MCF 10A (cell line): ENCODE measurements around the gene HIF1A. TPM values are rescaled to one million over a fixed set of nuclear protein-coding genes. Genes with fewer than 3 reads are reported as not detected.

Experiments used
- Bru-seq: library from RNA; stranded (reverse); fragments of 400-500 nt; gene quantifications from one replicate; lab custom pipeline; 2021; lab: Mats Ljungman, UMichigan
- BruChase-seq, 2 experiments: library from RNA; stranded (reverse); fragments of 400-500 nt; gene quantifications; one replicate each; lab custom pipeline; 2021; lab: Mats Ljungman, UMichigan
- BruUV-seq: library from RNA; stranded (reverse); fragments of 400-500 nt; replicated peaks from 2 replicates; lab custom pipeline; 2021; lab: Mats Ljungman, UMichigan
- CTCF ChIA-PET: fragments of 300-600 bp; sonication (Branson Sonifier 250); formaldehyde crosslinking; extraction: SDS; loops from one replicate; lab custom pipeline; 2021; ENCODE audit warnings: antibody characterized with exemption, inconsistent platforms; lab: Yijun Ruan, JAX
- POLR2A ChIA-PET: fragments of 300-600, 350-650 bp; sonication (Branson Sonifier 250); formaldehyde crosslinking; extraction: SDS; loops from one replicate; lab custom pipeline; 2020; ENCODE audit warnings: antibody characterized with exemption, inconsistent platforms; lab: Yijun Ruan, JAX
- DNase-seq: peaks from one replicate; pipeline ENCODE4 v3.0.0-alpha.2; 2018; ENCODE audit not compliant: unreplicated experiment
- H3K27ac Mint-ChIP-seq: one replicate; pipeline ENCODE4 v1.8.0; 2022; ENCODE audit warnings: mild to moderate bottlenecking, low read depth, mixed read lengths; ENCODE audit not compliant: unreplicated experiment
- H3K27me3 Mint-ChIP-seq: one replicate; pipeline ENCODE4 v1.8.0; 2022; ENCODE audit warnings: mixed read lengths; ENCODE audit not compliant: insufficient read depth, unreplicated experiment
- H3K36me3 Mint-ChIP-seq: one replicate; pipeline ENCODE4 v1.8.0; 2022; ENCODE audit warnings: mild to moderate bottlenecking, moderate library complexity, mixed read lengths; ENCODE audit not compliant: insufficient read depth, unreplicated experiment
- H3K4me1 Mint-ChIP-seq: one replicate; pipeline ENCODE4 v1.8.0; 2022; ENCODE audit warnings: mixed read lengths; ENCODE audit not compliant: insufficient read depth, unreplicated experiment
- H3K4me3 Mint-ChIP-seq: one replicate; pipeline ENCODE4 v1.8.0; 2022; ENCODE audit warnings: mild to moderate bottlenecking, moderate library complexity, mixed read lengths; ENCODE audit not compliant: unreplicated experiment
- H3K9me3 Mint-ChIP-seq: one replicate; pipeline ENCODE4 v1.8.0; 2022; ENCODE audit warnings: mixed read lengths; ENCODE audit not compliant: unreplicated experiment
- intact Hi-C: fragments of 100-400 bp; cut with micrococcal nuclease; formaldehyde crosslinking; loops from 2 replicates; pipeline ENCODE4 v1.14.1; 2022
- long read RNA-seq: library from polyadenylated mRNA; stranded (forward); transcript quantifications from one replicate; pipeline ENCODE4 v2.0.0, GENCODE V29; 2022
- total RNA-seq: library from RNA; stranded (reverse); gene quantifications from 2 replicates; pipeline ENCODE4 v1.2.3, GENCODE V29; 2022
- TF ChIP-seq, protein P1 (sequence below): fragments of 200-600 bp; IDR thresholded peaks from one replicate; pipeline ENCODE4 v1.8.0; 2022; ENCODE audit warnings: antibody characterized with exemption, mild to moderate bottlenecking; ENCODE audit not compliant: unreplicated experiment

HIF1A gene
- total RNA-seq (193 and 202 TPM in 2 replicates), Bru-seq, nascent RNA (percentile 97 among the genes with signal in this experiment), BruChase-seq, experiment 1, labeled RNA remaining after a 6-hour chase (percentile 98 among the genes with signal in this experiment), BruChase-seq, experiment 2, labeled RNA remaining after a 2-hour chase (percentile 96 among the genes with signal in this experiment)
- long read RNA-seq, transcript HIF1A-202 (15 exons, 3,919 nt): major isoform, 355 of 517 reads
- long read RNA-seq, transcript HIF1A-201 (14 exons, 3,555 nt): minor isoform, 7 of 517 reads
- long read RNA-seq, transcript HIF1A-203 (15 exons, 3,922 nt): minor isoform, 99 of 517 reads
- long read RNA-seq, partial matches to known transcripts: 18 of 517 reads
- long read RNA-seq, other reads (novel, unspliced or antisense): 37 of 517 reads

DNA sequence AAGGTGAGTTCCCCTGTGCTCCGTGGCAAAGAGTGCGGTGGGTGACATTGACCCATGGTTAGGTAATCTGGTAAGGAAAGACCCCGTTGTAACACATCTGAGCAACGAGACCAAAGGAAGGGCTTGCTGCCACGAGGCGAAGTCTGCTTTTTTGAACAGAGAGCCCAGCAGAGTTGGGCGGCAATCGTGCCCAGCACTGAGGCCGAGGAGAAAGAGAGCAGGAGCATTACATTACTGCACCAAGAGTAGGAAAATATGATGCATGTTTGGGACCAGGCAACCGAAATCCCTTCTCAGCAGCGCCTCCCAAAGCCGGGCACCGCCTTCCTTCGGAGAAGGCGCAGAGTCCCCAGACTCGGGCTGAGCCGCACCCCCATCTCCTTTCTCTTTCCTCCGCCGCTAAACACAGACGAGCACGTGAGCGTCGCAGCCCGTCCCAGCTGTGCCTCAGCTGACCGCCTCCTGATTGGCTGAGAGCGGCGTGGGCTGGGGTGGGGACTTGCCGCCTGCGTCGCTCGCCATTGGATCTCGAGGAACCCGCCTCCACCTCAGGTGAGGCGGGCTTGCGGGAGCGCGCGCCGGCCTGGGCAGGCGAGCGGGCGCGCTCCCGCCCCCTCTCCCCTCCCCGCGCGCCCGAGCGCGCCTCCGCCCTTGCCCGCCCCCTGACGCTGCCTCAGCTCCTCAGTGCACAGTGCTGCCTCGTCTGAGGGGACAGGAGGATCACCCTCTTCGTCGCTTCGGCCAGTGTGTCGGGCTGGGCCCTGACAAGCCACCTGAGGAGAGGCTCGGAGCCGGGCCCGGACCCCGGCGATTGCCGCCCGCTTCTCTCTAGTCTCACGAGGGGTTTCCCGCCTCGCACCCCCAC lies at the start of gene HIF1A:
HIF1A (plus strand) TSS at position 684 of the 865 bp plus-strand sequence. CDS start 292 bp downstream, outside the sequence.
- ChIA-PET POLR2A (interaction anchor here (0.5 to 4.6 kb wide), 52 partner anchors 9 to 372 kb away, joined by 3 to 48 read pairs (median 5); partner anchors contain the start of gene SNAPC1), CTCF (interaction anchor here (0.7 to 2.2 kb wide), 7 partner anchors 106 to 170 kb away, joined by 3 to 6 read pairs (median 3); no protein-coding TSS in a partner anchor)
- BruUV-seq: no TSS peak
- TF ChIP-seq, protein P1, sequence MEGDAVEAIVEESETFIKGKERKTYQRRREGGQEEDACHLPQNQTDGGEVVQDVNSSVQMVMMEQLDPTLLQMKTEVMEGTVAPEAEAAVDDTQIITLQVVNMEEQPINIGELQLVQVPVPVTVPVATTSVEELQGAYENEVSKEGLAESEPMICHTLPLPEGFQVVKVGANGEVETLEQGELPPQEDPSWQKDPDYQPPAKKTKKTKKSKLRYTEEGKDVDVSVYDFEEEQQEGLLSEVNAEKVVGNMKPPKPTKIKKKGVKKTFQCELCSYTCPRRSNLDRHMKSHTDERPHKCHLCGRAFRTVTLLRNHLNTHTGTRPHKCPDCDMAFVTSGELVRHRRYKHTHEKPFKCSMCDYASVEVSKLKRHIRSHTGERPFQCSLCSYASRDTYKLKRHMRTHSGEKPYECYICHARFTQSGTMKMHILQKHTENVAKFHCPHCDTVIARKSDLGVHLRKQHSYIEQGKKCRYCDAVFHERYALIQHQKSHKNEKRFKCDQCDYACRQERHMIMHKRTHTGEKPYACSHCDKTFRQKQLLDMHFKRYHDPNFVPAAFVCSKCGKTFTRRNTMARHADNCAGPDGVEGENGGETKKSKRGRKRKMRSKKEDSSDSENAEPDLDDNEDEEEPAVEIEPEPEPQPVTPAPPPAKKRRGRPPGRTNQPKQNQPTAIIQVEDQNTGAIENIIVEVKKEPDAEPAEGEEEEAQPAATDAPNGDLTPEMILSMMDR: no peak
- Mint-ChIP-seq H3K36me3 (no peaks in the 10 kb centered on the region), H3K4me3 (peak within 1 kb of the TSS; percentile 95), H3K27me3 (no peaks in the 10 kb centered on the region), H3K27ac (peak within 1 kb of the TSS; percentile 90), H3K4me1 (peaks cover 23% of the 10 kb centered on the region), H3K9me3 (no peaks in the 10 kb centered on the region)
- peak; percentile 98 for DNase-seq
- intact Hi-C loops: loop anchor here (1.0 to 5.0 kb wide), 4 partner anchors 53 to 224 kb away; no protein-coding TSS in a partner anchor

DNA sequence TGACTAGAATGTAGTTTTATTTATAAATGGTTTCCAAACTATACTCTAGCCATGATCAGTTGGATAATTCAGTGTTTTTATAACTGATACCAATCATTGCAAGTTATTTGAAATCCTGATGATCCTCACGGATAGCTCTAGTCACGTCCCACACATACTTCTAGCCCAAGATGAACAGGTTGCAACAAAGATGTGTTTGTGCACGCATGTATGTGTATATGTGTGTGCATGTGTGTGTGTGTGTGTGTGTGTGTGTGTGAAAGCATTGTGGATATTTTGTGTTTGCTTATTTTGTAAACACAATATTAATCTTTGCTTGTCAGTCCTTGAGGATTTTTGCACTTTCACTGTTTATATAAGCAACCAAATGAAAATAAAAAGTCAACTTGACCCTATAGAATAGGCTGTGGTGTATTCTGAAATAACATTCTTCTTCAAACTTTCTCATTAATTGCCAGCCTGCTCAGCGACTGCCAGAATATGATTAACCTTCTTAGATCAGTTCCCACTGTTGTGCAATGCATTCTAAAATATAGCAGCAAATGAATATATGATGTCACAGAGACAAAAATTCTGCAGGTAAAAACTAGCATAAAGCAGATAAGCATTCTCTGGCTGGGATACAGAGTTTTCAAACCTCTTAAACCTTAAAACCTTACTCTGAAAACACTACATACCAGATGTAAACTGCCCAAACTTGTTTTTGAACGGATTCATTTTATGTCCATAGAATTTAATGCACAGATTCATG lies 48.8 kb upstream of the HIF1A start:
- no peak overlapping the region for H3K4me3 Mint-ChIP-seq
- H3K4me1 Mint-ChIP-seq: peaks cover 49% of the 10 kb centered on the region
- ChIA-PET CTCF (no interaction called here), POLR2A (interaction anchor here (0.6 to 1.0 kb wide), 5 partner anchors 15 to 84 kb away, joined by 3 to 4 read pairs (median 3); no protein-coding TSS in a partner anchor)
- no peaks in the 10 kb centered on the region for H3K36me3 Mint-ChIP-seq
- TF ChIP-seq, protein P1: no peak
- H3K27me3 Mint-ChIP-seq: no peaks in the 10 kb centered on the region
- no peaks in the 10 kb centered on the region for H3K9me3 Mint-ChIP-seq
- intact Hi-C loops: no loop called here
- no peak overlapping the region for H3K27ac Mint-ChIP-seq
- BruUV-seq: no TSS peak
- peak; percentile 66 for DNase-seq

DNA sequence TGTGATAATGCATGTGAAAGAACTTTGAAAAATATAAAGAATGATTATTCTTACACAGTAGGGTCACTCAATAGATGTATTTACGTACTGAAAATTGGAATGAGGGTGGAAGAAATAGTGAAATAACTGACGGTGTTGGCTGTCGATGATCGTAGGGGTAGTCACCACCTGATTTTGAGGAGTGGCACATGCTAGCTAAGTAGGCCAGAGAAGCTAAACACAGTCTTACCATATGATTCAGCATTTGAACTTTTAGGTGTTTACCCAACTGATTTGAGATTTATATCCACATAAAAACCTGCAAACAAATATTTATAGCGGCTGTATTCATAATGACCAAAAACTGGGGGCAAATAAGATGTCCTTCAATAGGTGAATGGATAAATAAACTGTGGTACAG lies 47.6 kb upstream of the HIF1A start:
- Mint-ChIP-seq H3K4me3 (no peak overlapping the region), H3K27ac (no peak overlapping the region), H3K27me3 (no peaks in the 10 kb centered on the region), H3K4me1 (peaks cover 41% of the 10 kb centered on the region), H3K36me3 (no peaks in the 10 kb centered on the region), H3K9me3 (no peaks in the 10 kb centered on the region)
- intact Hi-C loops: no loop called here
- BruUV-seq: no TSS peak
- TF ChIP-seq, protein P1: no peak
- CTCF ChIA-PET: interaction anchor here (0.7 kb wide), 1 partner anchor 84 kb away, joined by 3 read pairs; no protein-coding TSS in a partner anchor
- POLR2A ChIA-PET: interaction anchor here (0.7 to 2.1 kb wide), 14 partner anchors 9 to 187 kb away, joined by 3 to 17 read pairs (median 4); partner anchors contain the start of gene HIF1A
- DNase-seq: no peak
